HG03558 (cell line): ENCODE measurements around the gene S100A3.

ENCODE experiments used
- ATAC-seq: cut with Tn5 transposase; IDR thresholded peaks from one replicate; pipeline ENCODE4 v1.9.1; 2021; ENCODE audit warnings: moderate number of reproducible peaks; ENCODE audit not compliant: unreplicated experiment; ENCODE audit errors: extremely low read depth

S100A3 gene

DNA sequence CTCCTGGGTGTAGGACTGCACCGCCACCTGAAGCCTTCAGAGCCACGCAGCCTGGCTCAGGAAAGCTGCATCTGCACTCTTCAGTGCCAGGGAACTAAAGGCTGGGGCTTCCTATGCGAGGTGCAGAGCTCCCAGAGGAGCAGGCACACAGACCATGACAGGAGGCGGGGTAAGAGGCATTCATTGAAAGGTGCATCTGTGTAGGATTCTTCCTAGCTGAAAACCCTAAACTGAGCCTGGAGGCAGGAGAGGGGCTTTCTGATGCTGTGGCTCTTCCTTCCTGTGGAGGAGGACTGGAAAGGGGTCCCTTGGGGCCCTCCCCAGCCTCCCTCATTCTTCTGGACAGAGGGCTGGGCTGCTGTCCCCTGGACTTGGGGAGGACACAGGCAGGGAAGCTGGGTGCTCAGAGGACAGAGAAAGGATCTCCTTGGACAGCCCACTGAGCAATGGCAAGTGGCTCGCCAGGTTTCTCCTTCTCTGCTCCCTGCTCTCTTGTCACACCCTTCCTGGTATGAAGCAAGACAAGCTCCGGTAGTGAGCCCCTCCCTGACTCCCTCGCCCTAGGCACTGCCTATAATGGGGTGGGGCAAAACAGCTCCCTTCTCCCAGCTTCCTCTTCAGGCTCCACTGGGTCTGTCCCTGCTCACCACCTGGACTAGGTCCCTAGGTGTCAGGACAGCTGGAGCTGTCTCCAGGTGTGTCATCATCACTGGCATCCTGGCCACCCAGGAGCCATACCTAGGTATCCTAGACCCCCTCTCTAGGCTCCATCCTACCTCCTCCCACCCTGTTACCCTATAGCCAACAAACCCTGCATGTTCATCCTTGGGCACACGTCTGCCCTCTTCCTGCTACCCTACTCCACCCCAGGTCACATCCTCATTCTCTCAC lies 33.3 kb downstream of the S100A3 start:
- ATAC-seq: no peak

DNA sequence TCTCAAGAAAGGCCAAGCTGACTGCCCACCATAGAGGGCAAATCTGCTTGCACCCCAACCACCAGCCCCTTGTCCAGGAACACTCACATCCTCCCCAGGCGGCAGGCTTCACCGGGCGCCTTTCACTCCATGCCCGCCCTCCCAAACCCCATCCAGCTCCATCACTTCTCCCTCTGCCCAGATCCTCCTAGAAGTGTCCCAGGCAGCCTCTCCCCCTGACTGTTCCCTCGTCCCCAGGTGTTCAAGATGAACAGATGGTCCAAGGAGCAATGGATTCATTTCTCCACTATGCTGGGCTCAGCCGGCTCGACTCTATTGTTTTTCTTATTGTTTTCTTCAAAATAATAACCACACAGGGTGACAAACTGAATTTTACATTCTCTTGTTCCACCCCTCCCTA lies 35.4 kb downstream of the S100A3 start:
- no peak for ATAC-seq

DNA sequence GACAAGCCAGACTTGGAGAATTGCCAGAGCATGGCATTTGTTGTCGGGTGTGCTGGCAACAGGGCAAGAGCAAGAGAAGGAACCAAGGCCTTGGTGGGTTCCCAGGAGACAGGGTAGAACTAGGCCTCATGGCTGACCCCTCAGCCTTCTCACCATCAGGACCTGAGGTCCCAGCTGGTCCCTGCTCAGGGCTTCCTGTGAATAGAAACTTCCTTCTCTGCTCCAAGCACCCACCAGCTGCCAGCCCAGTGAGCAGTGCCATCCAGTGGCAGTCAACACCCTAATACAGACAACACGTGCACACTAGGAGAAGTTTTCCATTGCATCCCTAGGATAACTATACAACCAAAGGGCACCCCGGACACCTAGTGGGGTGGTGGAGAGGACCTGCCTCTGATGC lies 36.0 kb downstream of the S100A3 start:
- no peak for ATAC-seq

DNA sequence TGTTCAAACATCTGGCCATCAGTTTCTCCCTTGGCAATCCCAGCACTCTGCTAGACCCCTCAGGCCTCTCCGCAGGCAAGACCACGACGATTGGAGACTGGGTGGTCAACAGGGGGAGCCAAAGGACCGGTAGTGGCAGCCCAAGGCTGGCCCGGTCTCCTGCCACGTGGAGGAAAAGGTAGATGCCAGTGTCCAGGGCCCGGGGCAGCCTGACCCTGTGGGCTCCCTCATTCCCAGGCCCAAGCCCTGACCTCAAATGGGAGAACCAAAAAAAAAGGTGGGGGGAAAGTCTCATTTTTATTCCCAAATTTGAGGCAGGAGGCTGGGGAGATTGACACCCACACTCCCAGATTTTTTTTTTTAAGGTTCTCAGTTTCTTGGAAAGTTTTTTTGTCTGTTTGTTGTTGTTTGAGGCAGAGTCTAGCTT lies 38.1 kb downstream of the S100A3 start:
- ATAC-seq: no peak

DNA sequence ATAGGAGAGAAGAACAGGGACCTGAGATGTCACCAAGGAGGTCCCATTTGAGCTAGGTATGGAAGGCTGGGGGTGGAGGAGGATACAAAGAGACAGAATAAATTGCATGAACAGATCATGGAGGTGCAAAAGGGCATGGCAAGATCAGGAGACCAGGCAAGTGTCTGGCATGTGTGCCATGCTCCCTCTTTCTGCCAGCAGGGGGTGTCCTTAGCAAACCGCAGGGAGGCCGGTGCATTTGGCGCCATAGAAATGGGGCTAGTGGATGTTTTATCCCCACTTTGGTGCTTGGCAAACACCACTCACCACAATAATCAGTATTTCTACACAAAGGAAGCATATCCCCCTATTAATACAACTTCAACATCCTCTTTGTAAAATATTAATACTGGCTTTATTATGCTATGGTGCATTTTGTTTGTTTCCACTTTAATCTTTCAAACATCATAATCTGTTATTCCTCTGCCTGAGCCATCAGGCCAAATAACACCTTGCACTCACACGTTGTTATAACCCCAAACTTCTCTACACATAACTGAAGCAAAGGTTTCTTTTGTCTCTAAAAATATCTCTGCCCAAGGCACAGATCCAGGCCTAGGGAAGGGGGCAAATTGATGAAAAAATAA lies 39.2 kb downstream of the S100A3 start:
- ATAC-seq: no peak

DNA sequence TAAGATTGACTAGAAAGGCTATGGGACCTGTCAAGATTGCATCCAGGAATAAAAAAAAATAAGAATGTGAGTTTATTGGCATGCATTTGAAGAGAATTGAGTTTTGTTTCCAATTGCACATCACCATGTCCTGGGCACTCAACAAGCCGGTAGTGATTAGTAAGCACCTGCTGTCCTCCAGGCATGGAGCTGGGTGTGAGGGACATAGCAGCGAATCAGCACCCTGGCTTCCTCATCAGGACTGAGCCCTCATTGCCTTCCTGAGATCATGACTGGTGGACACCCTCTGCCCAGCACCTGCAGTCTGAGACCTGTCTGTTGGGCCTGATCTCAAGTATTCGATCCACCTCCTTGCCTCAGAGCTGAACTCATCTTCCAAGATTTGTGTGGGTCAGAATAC lies 40.0 kb downstream of the S100A3 start:
- ATAC-seq: no peak

DNA sequence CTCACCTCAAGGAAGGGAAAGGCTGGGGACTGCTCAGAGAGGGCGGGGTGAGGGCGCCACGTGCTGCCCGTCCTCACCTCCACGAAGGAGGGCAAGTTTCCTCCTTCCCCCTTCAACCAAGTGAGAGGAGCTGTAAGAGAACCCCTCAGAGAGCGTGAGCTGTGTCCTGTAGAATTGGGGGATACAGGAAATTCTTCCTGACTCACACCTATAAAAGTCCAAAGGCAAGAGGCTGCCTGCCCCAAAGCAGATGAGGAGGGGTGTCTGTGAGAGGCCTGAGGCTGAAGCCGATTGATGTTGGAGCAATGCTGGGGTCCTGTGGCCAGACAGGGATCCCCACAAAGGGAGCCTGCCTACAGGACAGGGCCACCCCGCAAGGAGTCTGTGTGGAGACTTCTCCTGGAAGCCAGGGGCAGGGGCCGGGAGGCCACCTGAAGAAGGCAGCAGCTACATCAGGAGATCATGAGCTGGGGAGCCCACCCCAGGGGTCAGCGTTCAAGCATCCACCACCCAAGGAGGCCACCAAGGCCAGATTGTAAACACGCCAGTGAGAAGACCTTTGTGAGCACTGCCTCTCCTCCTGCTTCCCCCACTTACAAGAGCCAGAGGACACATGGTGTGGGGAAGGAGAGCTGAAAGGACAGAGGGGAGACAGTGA lies 41.0 kb downstream of the S100A3 start:
- ATAC-seq: no peak

DNA sequence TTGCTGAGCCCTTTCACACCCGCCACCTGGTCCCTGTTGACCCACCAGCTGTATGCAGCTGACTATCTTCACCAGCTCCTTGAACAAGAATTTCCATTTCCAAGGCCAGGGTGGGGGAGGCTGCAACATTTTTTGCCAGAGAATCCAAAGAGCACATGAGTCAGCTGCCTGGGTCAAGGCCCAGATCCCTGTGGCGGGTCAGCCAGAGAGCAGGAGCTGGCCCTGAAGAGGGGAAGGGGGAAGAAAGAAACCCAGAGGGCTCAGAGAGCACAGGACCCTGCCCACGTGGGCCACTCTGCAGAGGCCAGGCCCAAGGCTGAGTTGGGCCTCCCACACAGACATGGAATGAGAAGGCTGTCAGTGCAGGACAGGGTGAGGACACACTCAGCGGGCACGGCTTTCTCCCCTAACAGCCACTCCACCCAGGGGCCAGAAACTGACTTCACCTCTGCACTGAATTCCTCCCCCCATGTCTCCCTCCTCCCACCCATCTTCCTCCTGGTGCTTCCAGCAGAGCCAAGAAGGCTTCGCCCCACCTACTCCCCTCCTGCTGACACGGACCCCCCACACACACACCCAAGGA lies 42.1 kb downstream of the S100A3 start:
- no peak for ATAC-seq

DNA sequence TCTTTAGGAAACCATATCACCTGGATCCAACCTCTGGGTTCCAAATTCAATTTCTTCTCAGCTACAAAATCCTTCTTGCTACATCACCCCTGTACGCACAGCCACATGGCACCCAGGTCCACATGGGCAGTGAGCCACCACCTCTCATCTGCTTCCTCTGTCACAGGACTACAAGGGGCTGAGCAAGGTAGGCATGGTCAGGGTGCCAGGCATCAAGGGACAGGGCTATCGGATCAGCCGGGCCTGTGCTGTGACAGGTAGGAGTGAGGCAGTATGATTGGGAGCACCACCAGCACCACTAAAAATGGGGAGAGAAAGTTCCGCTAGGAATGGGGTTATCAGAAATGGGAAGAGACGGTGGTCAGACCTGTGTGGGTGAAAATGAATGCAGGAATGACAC lies 42.7 kb downstream of the S100A3 start:
- no peak for ATAC-seq

DNA sequence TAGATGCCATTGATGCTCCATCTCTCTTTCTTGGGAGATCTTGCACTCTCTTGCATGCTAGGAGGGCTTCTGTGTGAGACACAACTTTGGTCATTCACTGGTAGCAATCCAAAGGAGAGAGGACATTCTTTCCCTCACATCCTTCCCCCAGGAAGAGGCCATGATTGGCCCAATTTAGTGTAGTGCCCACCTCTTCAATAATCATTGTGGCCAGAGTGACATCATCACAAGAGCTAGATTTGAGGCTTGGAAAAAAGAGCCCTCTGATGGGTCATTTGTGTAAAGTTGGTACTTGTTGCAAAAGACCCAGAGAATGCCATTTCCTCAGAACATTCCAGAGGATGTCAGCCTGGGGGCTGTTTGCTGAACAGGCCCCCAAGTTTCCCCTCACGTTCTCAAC lies 43.5 kb downstream of the S100A3 start:
- no peak for ATAC-seq

DNA sequence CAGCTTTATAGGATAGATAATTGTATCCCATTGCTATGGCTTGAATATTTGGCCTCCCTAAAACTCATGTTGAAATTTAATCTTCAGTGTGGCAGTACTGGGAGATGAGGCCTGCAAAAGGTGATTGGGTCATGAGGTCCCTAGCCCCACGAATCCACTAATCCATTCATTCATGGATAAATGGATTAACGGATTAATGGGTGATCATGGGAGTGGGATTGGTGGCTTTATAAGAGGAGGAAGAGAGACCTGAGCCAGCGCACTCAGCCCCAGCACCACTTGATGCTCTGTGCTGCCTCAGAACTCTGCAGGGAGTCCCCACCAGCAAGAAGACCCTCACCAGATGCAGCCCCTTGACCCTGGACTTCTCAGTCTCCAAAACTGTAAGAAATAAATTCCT lies 45.3 kb downstream of the S100A3 start:
- ATAC-seq: no peak

DNA sequence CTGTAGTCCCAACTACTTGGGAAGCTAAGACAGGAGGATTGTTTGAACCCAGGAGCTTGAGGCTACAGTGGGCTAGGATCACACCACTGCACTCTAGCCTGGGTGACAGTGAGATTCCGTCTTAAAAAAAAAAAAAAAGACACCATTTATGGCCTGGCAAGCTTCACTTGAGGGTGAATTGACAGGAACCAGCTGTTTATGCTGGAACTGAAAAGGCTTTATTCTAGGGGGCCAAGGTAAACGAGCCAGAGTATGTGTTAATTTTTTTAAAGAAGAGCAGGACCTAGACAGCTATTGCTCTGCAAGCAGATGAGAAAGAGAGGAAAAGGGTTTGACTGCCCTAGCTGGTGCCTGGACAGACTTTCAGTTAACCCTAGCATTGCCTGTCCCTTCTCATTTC lies 50.3 kb downstream of the S100A3 start:
- ATAC-seq: no peak
